Body of pancreas (tissue), 4 donors: ENCODE measurements around the gene PLP1. TPM values are rescaled to one million over a fixed set of nuclear protein-coding genes. Genes with fewer than 3 reads are reported as not detected.

Source experiments
- ATAC-seq: fragments of 150-250 bp; one replicate; pipeline ENCODE4 v1.9.1; 2016
- DNase-seq, 4 donors: peaks; one replicate each; pipeline ENCODE4 v3.0.0-alpha.2; 2019
- H3K27ac ChIP-seq, 4 donors: fragments of 200-600 bp; sonication (generic); 1 replicate in 3 of 4; 2 replicates in 1 of 4; pipeline versions ENCODE4 v1.5.1 to v1.6.1; 2016 to 2019; ENCODE audit warnings: mild to moderate bottlenecking in 1 of 4, mixed read lengths in 1 of 4, moderate library complexity in 1 of 4
- H3K27me3 ChIP-seq, 2 donors: fragments of 200-600 bp; sonication (generic); one replicate each; pipeline ENCODE4 v1.6.0; 2016; ENCODE audit warnings: mild to moderate bottlenecking in 1 of 2
- H3K36me3 ChIP-seq, 2 donors: fragments of 200-600 bp; sonication (generic); replicated peaks in 1 of 2; 2 replicates each; pipeline ENCODE4 v1.5.1; 2016; ENCODE audit warnings: low read depth in 2 of 2; ENCODE audit not compliant: insufficient read depth in 1 of 2
- H3K4me1 ChIP-seq: fragments of 200-600 bp; sonication (generic); one replicate; pipeline ENCODE4 v1.6.0; 2016
- H3K4me3 ChIP-seq, 2 donors: fragments of 200-600 bp; sonication (generic); 1 replicate in 1 of 2; 2 replicates in 1 of 2; pipeline ENCODE4 v1.5.1; 2016 to 2019
- H3K9me3 ChIP-seq, 3 donors: fragments of 200-600 bp; sonication (generic); 1 replicate in 2 of 3; 2 replicates in 1 of 3; pipeline ENCODE4 v1.5.1; 2016
- POLR2A ChIP-seq, 3 donors: fragments of 450-650 bp; IDR thresholded peaks; one replicate each; pipeline ENCODE4 v1.6.1; 2016; ENCODE audit warnings: antibody characterized with exemption in 3 of 3, mild to moderate bottlenecking in 2 of 3
- WGBS, 2 donors: methylation state at CpG; one replicate each; pipeline ENCODE4 v1.1.5; 2017; 5-methylcytosine and 5-hydroxymethylcytosine counted together
- intact Hi-C: fragments of 100-400 bp; cut with DNase I; formaldehyde crosslinking; loops from one replicate; pipeline ENCODE4 v1.15.1; 2023
- total RNA-seq, 2 donors: library from RNA; depleted of rRNA; stranded (reverse); fragments of >200 nt; gene quantifications; one replicate each; pipeline ENCODE4 v1.1.0, GENCODE V29; 2016
- TF ChIP-seq, protein P1 (sequence below), 7 experiments: fragments of 450-650 bp in 4 of 7; fragments of 200-600 bp in 3 of 7; sonication (generic) in 3 of 7; IDR thresholded peaks; one replicate each; pipeline ENCODE4 v1.5.1; 2016 to 2019; ENCODE audit warnings: antibody characterized with exemption in 7 of 7

PLP1 gene
- 1 to 10 TPM in 1 of 2 donors, under 1 TPM in 1; 0.78 to 2.0 TPM for total RNA-seq

DNA sequence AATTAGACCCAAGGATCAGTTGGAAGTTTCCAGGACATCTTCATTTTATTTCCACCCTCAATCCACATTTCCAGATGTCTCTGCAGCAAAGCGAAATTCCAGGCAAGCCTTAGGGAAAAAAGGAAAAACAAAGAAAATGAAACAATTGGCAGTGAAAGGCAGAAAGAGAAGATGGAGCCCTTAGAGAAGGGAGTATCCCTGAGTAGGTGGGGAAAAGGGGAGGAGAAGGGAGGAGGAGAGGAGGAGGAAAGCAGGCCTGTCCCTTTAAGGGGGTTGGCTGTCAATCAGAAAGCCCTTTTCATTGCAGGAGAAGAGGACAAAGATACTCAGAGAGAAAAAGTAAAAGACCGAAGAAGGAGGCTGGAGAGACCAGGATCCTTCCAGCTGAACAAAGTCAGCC lies at the start of gene PLP1:
TSS of gene PLP1 (plus strand) at position 295 of the 400 bp plus-strand sequence. CDS start 156 bp downstream, outside the sequence.
- 22 to 58% methylated on average over 2 of the region's 2 CpGs for WGBS, 2 donors
- no peaks in the 10 kb centered on the region for H3K9me3 ChIP-seq
- H3K36me3 ChIP-seq, result no peaks in the 10 kb centered on the region
- ATAC-seq (no peak), DNase-seq (no peak)
- H3K27me3 ChIP-seq, result no peaks in the 10 kb centered on the region
- H3K4me3 ChIP-seq, result no peak within 1 kb of the TSS
- no peak within 1 kb of the TSS for H3K27ac ChIP-seq
- TF ChIP-seq POLR2A (IDR thresholded peaks at IDR 0.05), result no peak
- TF ChIP-seq, protein P1, sequence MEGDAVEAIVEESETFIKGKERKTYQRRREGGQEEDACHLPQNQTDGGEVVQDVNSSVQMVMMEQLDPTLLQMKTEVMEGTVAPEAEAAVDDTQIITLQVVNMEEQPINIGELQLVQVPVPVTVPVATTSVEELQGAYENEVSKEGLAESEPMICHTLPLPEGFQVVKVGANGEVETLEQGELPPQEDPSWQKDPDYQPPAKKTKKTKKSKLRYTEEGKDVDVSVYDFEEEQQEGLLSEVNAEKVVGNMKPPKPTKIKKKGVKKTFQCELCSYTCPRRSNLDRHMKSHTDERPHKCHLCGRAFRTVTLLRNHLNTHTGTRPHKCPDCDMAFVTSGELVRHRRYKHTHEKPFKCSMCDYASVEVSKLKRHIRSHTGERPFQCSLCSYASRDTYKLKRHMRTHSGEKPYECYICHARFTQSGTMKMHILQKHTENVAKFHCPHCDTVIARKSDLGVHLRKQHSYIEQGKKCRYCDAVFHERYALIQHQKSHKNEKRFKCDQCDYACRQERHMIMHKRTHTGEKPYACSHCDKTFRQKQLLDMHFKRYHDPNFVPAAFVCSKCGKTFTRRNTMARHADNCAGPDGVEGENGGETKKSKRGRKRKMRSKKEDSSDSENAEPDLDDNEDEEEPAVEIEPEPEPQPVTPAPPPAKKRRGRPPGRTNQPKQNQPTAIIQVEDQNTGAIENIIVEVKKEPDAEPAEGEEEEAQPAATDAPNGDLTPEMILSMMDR (IDR thresholded peaks at IDR 0.05), result no peak
- intact Hi-C loops, result no loop called here
- H3K4me1 ChIP-seq, result no peaks in the 10 kb centered on the region

DNA sequence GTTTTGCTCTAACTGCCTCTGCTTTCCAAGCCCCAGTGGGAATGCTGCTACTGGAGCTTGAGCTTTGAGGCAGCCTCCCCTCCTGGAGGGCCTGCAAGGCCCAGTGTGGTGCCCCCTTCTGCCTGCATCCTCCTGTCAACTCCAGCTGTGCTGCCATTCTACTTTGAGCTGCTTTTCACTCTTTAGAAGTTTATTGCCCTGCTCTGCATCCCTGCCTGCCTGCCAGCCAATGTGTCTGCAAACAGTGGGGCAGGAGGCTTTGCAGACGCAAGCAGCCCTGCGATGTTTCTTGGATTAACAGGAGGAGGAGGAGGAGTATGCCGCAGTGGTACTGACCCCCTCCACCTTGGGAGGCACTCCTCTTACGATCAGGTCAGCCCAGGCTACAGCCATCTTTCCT lies 49.5 kb upstream of the PLP1 start:
- intact Hi-C loops, result no loop called here
- no peak overlapping the region for H3K4me3 ChIP-seq
- H3K36me3 ChIP-seq, result no peaks in the 10 kb centered on the region
- H3K9me3 ChIP-seq, result no peaks in the 10 kb centered on the region
- no peak overlapping the region for H3K27ac ChIP-seq
- no peak for DNase-seq
- no peak for TF ChIP-seq POLR2A (IDR thresholded peaks at IDR 0.05)
- TF ChIP-seq, protein P1 (IDR thresholded peaks at IDR 0.05), result no peak
- 83 to 89% methylated on average over 3 to 4 of the region's 4 CpGs for WGBS, 2 donors
- no peaks in the 10 kb centered on the region for H3K27me3 ChIP-seq
- ATAC-seq, result no peak
- no peaks in the 10 kb centered on the region for H3K4me1 ChIP-seq

DNA sequence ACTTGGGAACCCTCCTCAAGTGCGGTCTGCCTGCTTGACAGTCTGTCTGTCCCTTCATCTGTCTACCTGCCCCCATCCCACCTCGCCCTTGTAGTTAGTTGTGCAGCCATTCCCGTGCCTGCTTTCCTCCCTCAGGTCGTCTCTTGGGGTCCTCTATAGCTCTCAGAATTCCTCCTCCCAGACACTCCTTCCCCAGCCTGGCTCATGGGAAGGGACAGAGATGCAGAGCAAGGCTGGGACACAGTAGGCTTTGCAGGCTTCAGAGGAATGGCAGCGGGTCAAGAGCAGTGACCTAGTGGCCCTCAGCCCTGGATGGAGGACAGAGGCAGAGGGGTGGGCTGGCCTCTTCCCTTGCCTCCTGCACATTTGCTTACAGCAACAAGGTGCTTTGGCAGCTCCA lies 47.6 kb upstream of the PLP1 start:
- Histone ChIP-seq H3K36me3 (no peaks in the 10 kb centered on the region), H3K27ac (no peak overlapping the region), H3K27me3 (no peaks in the 10 kb centered on the region), H3K4me3 (no peak overlapping the region), H3K4me1 (no peaks in the 10 kb centered on the region), H3K9me3 (no peaks in the 10 kb centered on the region)
- ATAC-seq (no peak), DNase-seq (no peak)
- intact Hi-C loops, result no loop called here
- WGBS, 2 donors, result 41 to 53% methylated on average over 4 to 5 of the region's 5 CpGs
- no peak for TF ChIP-seq POLR2A (IDR thresholded peaks at IDR 0.05)
- TF ChIP-seq, protein P1 (IDR thresholded peaks at IDR 0.05), result no peak

DNA sequence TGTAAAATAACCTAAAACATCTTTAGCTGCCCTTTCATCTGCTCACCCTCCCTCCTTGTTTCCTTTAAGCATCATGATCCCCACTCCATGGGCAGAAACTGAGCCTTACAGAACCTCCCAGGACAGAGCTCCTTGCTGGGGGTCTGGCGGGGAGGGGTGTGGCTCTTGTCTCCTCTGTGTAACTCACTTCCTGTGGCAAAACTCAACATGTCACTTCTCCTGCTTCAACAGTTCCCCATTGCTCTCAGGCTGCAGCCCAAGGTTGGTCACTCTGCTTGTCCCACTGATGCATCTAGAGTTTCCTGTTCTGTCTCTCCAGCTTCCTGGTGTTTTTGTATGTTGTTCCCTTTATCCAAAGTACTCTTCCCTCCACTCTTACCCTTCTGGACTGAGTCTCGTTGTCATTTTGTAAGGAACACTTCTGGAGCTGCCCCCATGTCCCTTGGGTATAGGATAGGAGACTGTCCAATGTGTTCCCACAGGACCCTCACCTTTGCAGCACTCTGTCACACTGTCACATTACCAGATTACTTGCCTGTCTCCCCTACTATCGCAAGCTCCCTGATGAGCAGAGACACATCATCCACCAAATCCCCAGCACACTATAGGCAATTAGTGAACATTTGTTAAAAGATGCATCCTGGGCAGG lies 46.4 kb upstream of the PLP1 start:
- H3K9me3 ChIP-seq, result no peaks in the 10 kb centered on the region
- H3K4me3 ChIP-seq, result no peak overlapping the region
- intact Hi-C loops, result no loop called here
- no peak for ATAC-seq
- DNase-seq, result no peak
- WGBS, 2 donors, result 42 to 66% methylated on average over 2 to 3 of the region's 3 CpGs
- H3K4me1 ChIP-seq, result no peaks in the 10 kb centered on the region
- no peaks in the 10 kb centered on the region for H3K36me3 ChIP-seq
- no peaks in the 10 kb centered on the region for H3K27me3 ChIP-seq
- TF ChIP-seq POLR2A (IDR thresholded peaks at IDR 0.05), result no peak
- TF ChIP-seq, protein P1 (IDR thresholded peaks at IDR 0.05), result no peak
- no peak overlapping the region for H3K27ac ChIP-seq
